Measurements from ENCODE around the gene ATXN1. TPM values are rescaled to one million over a fixed set of nuclear protein-coding genes. Genes with fewer than 3 reads are reported as not detected.

The ATXN1 gene
- total and polyA plus RNA-seq, 2 donors from 2014 or later: 4.2 to 58.2 TPM

DNA sequence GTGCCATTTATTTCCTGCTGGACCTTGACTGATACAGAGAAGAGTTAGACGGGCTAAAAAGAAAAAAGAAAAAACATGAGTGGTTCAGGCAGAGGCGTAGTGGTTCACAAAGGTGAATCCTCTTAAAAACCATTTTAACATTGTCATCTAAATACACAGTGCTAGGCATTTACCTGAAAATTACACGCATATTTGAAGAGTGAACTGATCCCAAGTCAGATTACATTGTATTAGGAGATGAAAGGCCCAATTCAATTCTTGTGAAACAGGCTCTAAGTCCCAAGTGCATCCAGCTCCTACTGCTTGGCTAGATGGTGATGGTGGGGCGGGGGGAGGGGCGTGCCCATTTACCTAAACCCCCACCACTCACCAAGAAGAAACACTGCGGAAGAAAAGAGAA is 46.7 kb upstream of the ATXN1 start:
- H3K27ac ChIP-seq (ENCODE audit: low read depth in 2 of 2, low read length in 2 of 2): no peak overlapping the region
- H3K9me3 ChIP-seq (ENCODE audit: control insufficient read depth in 2 of 3, insufficient read depth in 1 of 3, low read length in 3 of 3): peaks cover 0 to 8% (median 0%) of the 10 kb centered on the region in 3 donors
- peaks cover 0 to 12% (median 2%) of the 10 kb centered on the region in 3 donors for H3K4me1 ChIP-seq (ENCODE audit: control insufficient read depth in 2 of 3, insufficient read depth in 2 of 3, low read depth in 1 of 3, low read length in 3 of 3)
- H3K36me3 ChIP-seq (ENCODE audit: control insufficient read depth in 2 of 3, insufficient read depth in 3 of 3, low read length in 3 of 3): no peaks in the 10 kb centered on the region
- no peak for FAIRE-seq
- no peak overlapping the region for H3K4me3 ChIP-seq (ENCODE audit: low read length in 3 of 3)
- no peak overlapping the region for H3K9ac ChIP-seq (ENCODE audit: low read length in 3 of 3)
- no peak for DNase-seq
- intact Hi-C loops (cut with DNase I): no loop called here
- H3K27me3 ChIP-seq (ENCODE audit: control insufficient read depth, insufficient read depth, low read length): no peaks in the 10 kb centered on the region
- TF ChIP-seq CTCF (IDR thresholded peaks at IDR 0.05; ENCODE audit: borderline replicate concordance, extremely low read depth, insufficient read depth): no peak

DNA sequence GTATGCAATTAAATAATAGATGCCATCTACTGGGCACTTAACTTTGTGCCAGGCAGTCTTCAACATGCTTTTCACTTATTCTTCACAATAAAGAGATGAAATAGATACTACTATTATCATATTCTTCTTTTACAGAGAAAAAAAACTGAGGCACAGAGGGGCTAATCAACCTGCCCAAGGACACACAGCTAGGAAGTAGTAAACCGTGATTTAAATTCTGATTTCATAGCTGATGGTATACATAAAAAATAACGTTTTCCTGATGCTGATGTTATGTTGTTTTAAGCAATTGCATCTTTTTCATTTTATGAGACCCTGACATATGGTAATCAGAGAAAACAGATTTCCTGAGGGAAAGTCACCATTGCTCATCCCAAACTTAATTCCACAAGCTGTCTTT is 45.1 kb upstream of the ATXN1 start:
- Histone ChIP-seq H3K9ac (ENCODE audit: low read length in 3 of 3) (no peak overlapping the region), H3K27me3 (ENCODE audit: control insufficient read depth, insufficient read depth, low read length) (no peaks in the 10 kb centered on the region), H3K9me3 (ENCODE audit: control insufficient read depth in 2 of 3, insufficient read depth in 1 of 3, low read length in 3 of 3) (no peaks in the 10 kb centered on the region), H3K4me3 (ENCODE audit: low read length in 3 of 3) (no peak overlapping the region), H3K36me3 (ENCODE audit: control insufficient read depth in 2 of 3, insufficient read depth in 3 of 3, low read length in 3 of 3) (no peaks in the 10 kb centered on the region), H3K4me1 (ENCODE audit: control insufficient read depth in 2 of 3, insufficient read depth in 2 of 3, low read depth in 1 of 3, low read length in 3 of 3) (peaks cover 0 to 14% (median 2%) of the 10 kb centered on the region in 3 donors), H3K27ac (ENCODE audit: low read depth in 2 of 2, low read length in 2 of 2) (no peak overlapping the region)
- intact Hi-C loops (cut with DNase I): no loop called here
- DNase-seq (no peak), FAIRE-seq (no peak)
- TF ChIP-seq CTCF (IDR thresholded peaks at IDR 0.05; ENCODE audit: borderline replicate concordance, extremely low read depth, insufficient read depth): no peak

- DNase-seq: peak in 4 of 5 donors; percentile 27 to 50 (median 46)
- Histone ChIP-seq H3K27ac (ENCODE audit: low read depth in 2 of 2, low read length in 2 of 2) (peak overlapping the region in 1 of 2 donors; percentile 36), H3K9me3 (ENCODE audit: control insufficient read depth in 2 of 3, insufficient read depth in 1 of 3, low read length in 3 of 3) (no peaks in the 10 kb centered on the region), H3K4me1 (ENCODE audit: control insufficient read depth in 2 of 3, insufficient read depth in 2 of 3, low read depth in 1 of 3, low read length in 3 of 3) (peaks cover 0 to 14% (median 2%) of the 10 kb centered on the region in 3 donors), H3K27me3 (ENCODE audit: control insufficient read depth, insufficient read depth, low read length) (no peaks in the 10 kb centered on the region), H3K9ac (ENCODE audit: low read length in 3 of 3) (no peak overlapping the region), H3K4me3 (ENCODE audit: low read length in 3 of 3) (no peak overlapping the region), H3K36me3 (ENCODE audit: control insufficient read depth in 2 of 3, insufficient read depth in 3 of 3, low read length in 3 of 3) (no peaks in the 10 kb centered on the region)
- no peak for FAIRE-seq
- TF ChIP-seq CTCF (IDR thresholded peaks at IDR 0.05; ENCODE audit: borderline replicate concordance, extremely low read depth, insufficient read depth): no peak
- intact Hi-C loops (cut with DNase I): no loop called here
Measured at GRCh38 chr6:16805243-16805950, 44.1 kb upstream of the ATXN1 start.
